ENCODE data around the gene AEBP2. TPM values are rescaled to one million over a fixed set of nuclear protein-coding genes. Genes with fewer than 3 reads are reported as not detected.

The AEBP2 gene
- total and polyA plus RNA-seq, 2 of the 13 experiments (the other 11 are each of a cell fraction or from before 2014, with no cell fraction given), result 9.2 to 17.9 TPM

DNA sequence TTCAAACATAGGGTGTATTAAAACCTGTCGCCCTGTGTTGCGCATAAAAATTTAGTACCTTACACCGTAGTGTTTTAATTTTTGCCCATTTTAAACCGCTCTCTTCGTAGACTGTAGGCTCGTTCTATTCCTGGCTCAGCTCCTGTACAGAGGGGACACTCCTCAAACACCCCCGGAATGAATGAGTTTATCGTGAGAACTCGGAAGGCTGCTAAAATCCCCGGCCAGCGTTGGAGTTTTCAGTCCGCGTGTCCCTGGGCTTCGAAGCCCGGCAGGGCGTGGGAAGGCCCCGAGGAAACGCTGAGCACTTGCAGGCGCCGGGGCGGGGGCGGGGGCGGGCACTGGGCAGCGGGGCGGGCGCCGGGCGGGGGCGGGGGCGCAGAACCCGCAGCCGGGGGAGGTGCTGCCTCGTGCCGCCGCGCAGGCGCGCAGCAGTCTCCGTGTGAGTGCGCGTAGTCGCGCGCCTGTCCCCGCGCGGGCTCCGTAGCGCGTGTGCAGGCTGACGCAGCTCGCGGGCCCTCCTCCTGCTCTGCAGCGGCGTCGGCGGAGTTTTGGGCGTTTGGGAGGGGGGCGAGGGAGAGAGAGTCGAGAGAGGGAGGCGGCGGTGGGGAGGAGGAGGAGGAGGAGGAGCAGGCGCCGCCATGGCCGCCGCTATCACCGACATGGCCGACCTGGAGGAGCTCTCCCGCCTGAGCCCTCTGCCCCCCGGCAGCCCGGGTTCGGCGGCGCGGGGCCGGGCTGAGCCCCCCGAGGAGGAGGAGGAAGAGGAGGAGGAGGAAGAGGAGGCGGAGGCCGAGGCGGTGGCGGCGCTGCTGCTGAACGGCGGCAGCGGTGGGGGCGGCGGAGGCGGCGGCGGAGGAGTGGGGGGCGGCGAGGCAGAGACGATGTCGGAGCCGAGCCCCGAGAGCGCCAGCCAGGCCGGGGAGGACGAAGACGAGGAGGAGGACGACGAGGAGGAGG, at the start of gene AEBP2 (continued):
- TF ChIP-seq, protein P1, sequence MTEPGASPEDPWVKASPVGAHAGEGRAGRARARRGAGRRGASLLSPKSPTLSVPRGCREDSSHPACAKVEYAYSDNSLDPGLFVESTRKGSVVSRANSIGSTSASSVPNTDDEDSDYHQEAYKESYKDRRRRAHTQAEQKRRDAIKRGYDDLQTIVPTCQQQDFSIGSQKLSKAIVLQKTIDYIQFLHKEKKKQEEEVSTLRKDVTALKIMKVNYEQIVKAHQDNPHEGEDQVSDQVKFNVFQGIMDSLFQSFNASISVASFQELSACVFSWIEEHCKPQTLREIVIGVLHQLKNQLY (CRISPR knock-in tag; IDR thresholded peaks at IDR 0.05), result no peak
- TF ChIP-seq TP53 (CRISPR knock-in tag; conservative IDR thresholded peaks at IDR 0.05) (no peak), MYNN (CRISPR knock-in tag; IDR thresholded peaks at IDR 0.05; ENCODE audit: low read depth) (no peak), FOXA3 (CRISPR knock-in tag; IDR thresholded peaks at IDR 0.05) (no peak; the same call in 1 of the 2 replicates), ZNF546 (CRISPR knock-in tag; conservative IDR thresholded peaks at IDR 0.05) (peak; percentile 77), ZBTB26 (CRISPR knock-in tag; IDR thresholded peaks at IDR 0.05; ENCODE audit: borderline replicate concordance) (peak; percentile 63; the same call in 1 of the 2 replicates), RBM22 (optimal IDR thresholded peaks at IDR 0.05; ENCODE audit: low read length) (no peak), SALL2 (CRISPR knock-in tag; IDR thresholded peaks at IDR 0.05) (peak; percentile 90), ZNF562 (CRISPR knock-in tag; IDR thresholded peaks at IDR 0.05; ENCODE audit: borderline replicate concordance) (no peak), ZNF768 (CRISPR knock-in tag; IDR thresholded peaks at IDR 0.05) (peak; percentile 47; the same call in 1 of the 2 replicates), CC2D1A (CRISPR knock-in tag; IDR thresholded peaks at IDR 0.05) (0 out of 2 replicates have a peak, but pooled peaks have one; percentile 68), ZNF776 (CRISPR knock-in tag; IDR thresholded peaks at IDR 0.05) (peak; percentile 82; the same call in 1 of the 2 replicates), NCOA1 (CRISPR knock-in tag; IDR thresholded peaks at IDR 0.05) (peak; percentile 64; the same call in 1 of the 2 replicates), ZNF138 (CRISPR knock-in tag; IDR thresholded peaks at IDR 0.05; ENCODE audit: low read depth) (no peak; the same call in 1 of the 2 replicates), TRIM24 (CRISPR knock-in tag; IDR thresholded peaks at IDR 0.05) (no peak), FOXC1 (CRISPR knock-in tag; IDR thresholded peaks at IDR 0.05; ENCODE audit: borderline replicate concordance) (no peak), ZNF10 (CRISPR knock-in tag; IDR thresholded peaks at IDR 0.05; ENCODE audit: borderline replicate concordance, low read depth) (no peak), ZNF101 (CRISPR knock-in tag; IDR thresholded peaks at IDR 0.05; ENCODE audit: borderline replicate concordance, low read depth) (no peak), CEBPG (CRISPR knock-in tag; IDR thresholded peaks at IDR 0.05) (no peak)
- TF ChIP-seq, protein P2, sequence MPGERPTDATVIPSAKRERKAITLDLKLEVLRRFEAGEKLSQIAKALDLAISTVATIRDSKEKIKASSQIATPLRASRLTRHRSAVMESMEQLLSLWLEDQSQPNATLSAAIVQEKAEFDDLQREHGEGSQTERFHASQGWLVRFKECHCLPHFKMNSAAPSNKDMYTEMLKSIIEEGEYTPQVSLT (CRISPR knock-in tag; IDR thresholded peaks at IDR 0.05; ENCODE audit: borderline replicate concordance, low read depth), result no peak
- TF ChIP-seq, protein P3, sequence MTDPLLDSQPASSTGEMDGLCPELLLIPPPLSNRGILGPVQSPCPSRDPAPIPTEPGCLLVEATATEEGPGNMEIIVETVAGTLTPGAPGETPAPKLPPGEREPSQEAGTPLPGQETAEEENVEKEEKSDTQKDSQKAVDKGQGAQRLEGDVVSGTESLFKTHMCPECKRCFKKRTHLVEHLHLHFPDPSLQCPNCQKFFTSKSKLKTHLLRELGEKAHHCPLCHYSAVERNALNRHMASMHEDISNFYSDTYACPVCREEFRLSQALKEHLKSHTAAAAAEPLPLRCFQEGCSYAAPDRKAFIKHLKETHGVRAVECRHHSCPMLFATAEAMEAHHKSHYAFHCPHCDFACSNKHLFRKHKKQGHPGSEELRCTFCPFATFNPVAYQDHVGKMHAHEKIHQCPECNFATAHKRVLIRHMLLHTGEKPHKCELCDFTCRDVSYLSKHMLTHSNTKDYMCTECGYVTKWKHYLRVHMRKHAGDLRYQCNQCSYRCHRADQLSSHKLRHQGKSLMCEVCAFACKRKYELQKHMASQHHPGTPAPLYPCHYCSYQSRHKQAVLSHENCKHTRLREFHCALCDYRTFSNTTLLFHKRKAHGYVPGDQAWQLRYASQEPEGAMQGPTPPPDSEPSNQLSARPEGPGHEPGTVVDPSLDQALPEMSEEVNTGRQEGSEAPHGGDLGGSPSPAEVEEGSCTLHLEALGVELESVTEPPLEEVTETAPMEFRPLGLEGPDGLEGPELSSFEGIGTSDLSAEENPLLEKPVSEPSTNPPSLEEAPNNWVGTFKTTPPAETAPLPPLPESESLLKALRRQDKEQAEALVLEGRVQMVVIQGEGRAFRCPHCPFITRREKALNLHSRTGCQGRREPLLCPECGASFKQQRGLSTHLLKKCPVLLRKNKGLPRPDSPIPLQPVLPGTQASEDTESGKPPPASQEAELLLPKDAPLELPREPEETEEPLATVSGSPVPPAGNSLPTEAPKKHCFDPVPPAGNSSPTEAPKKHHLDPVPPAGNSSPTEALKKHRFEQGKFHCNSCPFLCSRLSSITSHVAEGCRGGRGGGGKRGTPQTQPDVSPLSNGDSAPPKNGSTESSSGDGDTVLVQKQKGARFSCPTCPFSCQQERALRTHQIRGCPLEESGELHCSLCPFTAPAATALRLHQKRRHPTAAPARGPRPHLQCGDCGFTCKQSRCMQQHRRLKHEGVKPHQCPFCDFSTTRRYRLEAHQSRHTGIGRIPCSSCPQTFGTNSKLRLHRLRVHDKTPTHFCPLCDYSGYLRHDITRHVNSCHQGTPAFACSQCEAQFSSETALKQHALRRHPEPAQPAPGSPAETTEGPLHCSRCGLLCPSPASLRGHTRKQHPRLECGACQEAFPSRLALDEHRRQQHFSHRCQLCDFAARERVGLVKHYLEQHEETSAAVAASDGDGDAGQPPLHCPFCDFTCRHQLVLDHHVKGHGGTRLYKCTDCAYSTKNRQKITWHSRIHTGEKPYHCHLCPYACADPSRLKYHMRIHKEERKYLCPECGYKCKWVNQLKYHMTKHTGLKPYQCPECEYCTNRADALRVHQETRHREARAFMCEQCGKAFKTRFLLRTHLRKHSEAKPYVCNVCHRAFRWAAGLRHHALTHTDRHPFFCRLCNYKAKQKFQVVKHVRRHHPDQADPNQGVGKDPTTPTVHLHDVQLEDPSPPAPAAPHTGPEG (CRISPR knock-in tag; IDR thresholded peaks at IDR 0.05), result 0 out of 2 replicates have a peak, but pooled peaks have one; percentile 45
